ENCODE results near the gene CBX8. TPM values are rescaled to one million over a fixed set of nuclear protein-coding genes. Genes with fewer than 3 reads are reported as not detected.

Gene CBX8
- total and polyA plus RNA-seq, 2 of the 13 experiments (the other 11 are each of a cell fraction or from before 2014, with no cell fraction given): 0.34 to 12.6 TPM

- no peak for TF ChIP-seq AKNA (CRISPR knock-in tag; IDR thresholded peaks at IDR 0.05; ENCODE audit: borderline replicate concordance)
- TF ChIP-seq ZNF224 (CRISPR knock-in tag; IDR thresholded peaks at IDR 0.05): no peak
- TF ChIP-seq ZNF513 (CRISPR knock-in tag; conservative IDR thresholded peaks at IDR 0.05): no peak
- no peak for TF ChIP-seq PPARG (CRISPR knock-in tag; conservative IDR thresholded peaks at IDR 0.05)
- TF ChIP-seq ARHGAP35 (CRISPR knock-in tag; IDR thresholded peaks at IDR 0.05; ENCODE audit: borderline replicate concordance): no peak
- no peak for TF ChIP-seq ZNF205 (CRISPR knock-in tag; IDR thresholded peaks at IDR 0.05)
- TF ChIP-seq THRA (CRISPR knock-in tag; IDR thresholded peaks at IDR 0.05; ENCODE audit: borderline replicate concordance): no peak
- TF ChIP-seq ZNF670 (CRISPR knock-in tag; IDR thresholded peaks at IDR 0.05; ENCODE audit: borderline replicate concordance): no peak
- no peak for TF ChIP-seq ZNF710 (CRISPR knock-in tag; IDR thresholded peaks at IDR 0.05; ENCODE audit: borderline replicate concordance)
- no peak for TF ChIP-seq GPBP1L1 (CRISPR knock-in tag; IDR thresholded peaks at IDR 0.05)
- 0 out of 2 replicates have a peak, but pooled peaks have one; percentile 10 for TF ChIP-seq RBFOX2 (IDR thresholded peaks at IDR 0.05; ENCODE audit: low read depth, low read length)
- TF ChIP-seq HMGXB4 (CRISPR knock-in tag; IDR thresholded peaks at IDR 0.05; ENCODE audit: borderline replicate concordance in 1 of 2, low read depth in 1 of 2): peak in 1 of 2 experiments; percentile 32; a peak in 2 of 4 replicates
- TF ChIP-seq EP300 (IDR thresholded peaks at IDR 0.05; ENCODE audit: low read depth in 2 of 2, low read length in 2 of 2): no peak
- no peak for TF ChIP-seq EP300 (CRISPR knock-in tag; IDR thresholded peaks at IDR 0.05; ENCODE audit: borderline replicate concordance)
- TF ChIP-seq SOX5 (CRISPR knock-in tag; IDR thresholded peaks at IDR 0.05; ENCODE audit: borderline replicate concordance): 0 out of 2 replicates have a peak, but pooled peaks have one; percentile 2
Observed at GRCh38 chr17:79778504-79779083, 18.3 kb downstream of the CBX8 start (continued).

Measured in HepG2 (cell line).